Measurements from ENCODE around the gene SLC38A5. TPM values are rescaled to one million over a fixed set of nuclear protein-coding genes. Genes with fewer than 3 reads are reported as not detected.

SLC38A5 gene
- total RNA-seq, 1 experiment from 2014 or later: 50.6 TPM

Other genes with a start within 250 kb of the SLC38A5 start
- 0.34 TPM in 1 of 3 replicates, not detected in the others for gene SSX1, start 214.9 kb downstream of the SLC38A5 start, total RNA-seq (2021)
- gene SSX3, start 113.6 kb downstream of the SLC38A5 start, total RNA-seq (2021): 0.25 TPM in 1 of 3 replicates, not detected in the others
- gene SSX4, start 86.7 kb downstream of the SLC38A5 start, total RNA-seq (2021): 0.17 TPM in 1 of 3 replicates, not detected in the others
- gene SSX4B, start 58.3 kb downstream of the SLC38A5 start, total RNA-seq (2021): 0.17 TPM in 1 of 3 replicates, not detected in the others
- gene FTSJ1, start 5.9 kb upstream of the SLC38A5 start, total RNA-seq (2021): 50.2 to 54.5 TPM (median 53.9 TPM) in 3 replicates
- 16.4 to 19.7 TPM (median 16.9 TPM) in 3 replicates for gene PORCN, start 38.7 kb upstream of the SLC38A5 start, total RNA-seq (2021)
- 129 to 145 TPM (median 138 TPM) in 3 replicates for gene EBP, start 51.5 kb upstream of the SLC38A5 start, total RNA-seq (2021)
- 7.5 to 10.2 TPM (median 9.9 TPM) in 3 replicates for gene TBC1D25, start 69.5 kb upstream of the SLC38A5 start, total RNA-seq (2021)
- 97.7 to 148 TPM (median 99.6 TPM) in 3 replicates for gene RBM3, start 104.2 kb upstream of the SLC38A5 start, total RNA-seq (2021)
- gene WDR13, start 127.2 kb upstream of the SLC38A5 start, total RNA-seq (2021): 28.0 to 37.4 TPM (median 30.4 TPM) in 3 replicates
- 0.79 to 1.6 TPM (median 0.96 TPM) in 3 replicates for gene WAS, start 213.5 kb upstream of the SLC38A5 start, total RNA-seq (2021)
- gene SUV39H1, start 226.5 kb upstream of the SLC38A5 start, total RNA-seq (2021): 14.2 to 16.5 TPM (median 16.4 TPM) in 3 replicates